GM20000 (cell line): Measurements from ENCODE around the gene GRID2.

ENCODE experiments used
- DNase-seq: peaks from one replicate; pipeline ENCODE4 v3.0.0; 2012; ENCODE audit warnings: low spot score
- TF ChIP-seq, protein P1 (sequence below): IDR thresholded peaks from 2 replicates; pipeline ENCODE4 v1.5.1; 2012; ENCODE audit warnings: mild to moderate bottlenecking, control low read depth; ENCODE audit errors: extremely low read depth, missing control alignments

Gene GRID2

DNA sequence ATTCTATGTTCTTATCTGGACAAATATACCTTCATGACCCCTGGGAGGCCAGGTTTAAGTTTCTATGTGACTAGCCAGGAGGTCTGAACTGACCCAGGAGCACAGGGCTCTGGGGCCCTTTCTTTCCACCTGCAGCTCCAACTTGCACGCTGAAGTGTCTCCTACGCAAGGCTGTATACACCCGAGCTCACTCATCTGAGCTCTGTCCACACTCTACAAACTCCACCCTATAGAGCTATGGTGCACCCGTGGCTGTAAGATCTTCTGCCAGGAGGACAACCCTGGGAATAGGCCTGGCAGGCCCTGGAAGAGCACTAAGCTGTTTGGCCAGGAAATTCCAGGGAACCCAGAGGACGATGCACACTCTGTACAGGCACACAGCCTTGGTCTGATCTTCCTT is 1464.2 kb downstream of the GRID2 start:
- DNase-seq, result no peak
- TF ChIP-seq, protein P1, sequence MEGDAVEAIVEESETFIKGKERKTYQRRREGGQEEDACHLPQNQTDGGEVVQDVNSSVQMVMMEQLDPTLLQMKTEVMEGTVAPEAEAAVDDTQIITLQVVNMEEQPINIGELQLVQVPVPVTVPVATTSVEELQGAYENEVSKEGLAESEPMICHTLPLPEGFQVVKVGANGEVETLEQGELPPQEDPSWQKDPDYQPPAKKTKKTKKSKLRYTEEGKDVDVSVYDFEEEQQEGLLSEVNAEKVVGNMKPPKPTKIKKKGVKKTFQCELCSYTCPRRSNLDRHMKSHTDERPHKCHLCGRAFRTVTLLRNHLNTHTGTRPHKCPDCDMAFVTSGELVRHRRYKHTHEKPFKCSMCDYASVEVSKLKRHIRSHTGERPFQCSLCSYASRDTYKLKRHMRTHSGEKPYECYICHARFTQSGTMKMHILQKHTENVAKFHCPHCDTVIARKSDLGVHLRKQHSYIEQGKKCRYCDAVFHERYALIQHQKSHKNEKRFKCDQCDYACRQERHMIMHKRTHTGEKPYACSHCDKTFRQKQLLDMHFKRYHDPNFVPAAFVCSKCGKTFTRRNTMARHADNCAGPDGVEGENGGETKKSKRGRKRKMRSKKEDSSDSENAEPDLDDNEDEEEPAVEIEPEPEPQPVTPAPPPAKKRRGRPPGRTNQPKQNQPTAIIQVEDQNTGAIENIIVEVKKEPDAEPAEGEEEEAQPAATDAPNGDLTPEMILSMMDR, result no peak

DNA sequence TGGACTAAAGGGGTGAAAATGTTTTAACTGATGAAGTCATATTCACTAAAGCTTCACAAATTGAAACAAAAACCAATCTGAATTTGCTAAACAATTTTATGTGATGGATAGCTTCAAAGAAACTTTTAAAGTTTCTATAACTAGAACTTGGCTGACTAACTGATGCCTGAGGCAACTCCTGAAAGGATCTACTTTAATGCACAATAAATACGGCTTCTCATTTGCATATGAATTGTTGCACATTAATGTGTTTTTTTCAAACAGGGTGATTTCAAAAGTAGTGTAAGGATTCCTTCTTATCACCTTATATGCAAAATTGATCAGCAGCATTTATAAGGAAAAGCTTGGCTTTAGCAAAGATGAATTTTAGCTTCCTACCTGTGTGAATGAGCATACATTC is 1466.4 kb downstream of the GRID2 start:
- DNase-seq, result no peak

DNA sequence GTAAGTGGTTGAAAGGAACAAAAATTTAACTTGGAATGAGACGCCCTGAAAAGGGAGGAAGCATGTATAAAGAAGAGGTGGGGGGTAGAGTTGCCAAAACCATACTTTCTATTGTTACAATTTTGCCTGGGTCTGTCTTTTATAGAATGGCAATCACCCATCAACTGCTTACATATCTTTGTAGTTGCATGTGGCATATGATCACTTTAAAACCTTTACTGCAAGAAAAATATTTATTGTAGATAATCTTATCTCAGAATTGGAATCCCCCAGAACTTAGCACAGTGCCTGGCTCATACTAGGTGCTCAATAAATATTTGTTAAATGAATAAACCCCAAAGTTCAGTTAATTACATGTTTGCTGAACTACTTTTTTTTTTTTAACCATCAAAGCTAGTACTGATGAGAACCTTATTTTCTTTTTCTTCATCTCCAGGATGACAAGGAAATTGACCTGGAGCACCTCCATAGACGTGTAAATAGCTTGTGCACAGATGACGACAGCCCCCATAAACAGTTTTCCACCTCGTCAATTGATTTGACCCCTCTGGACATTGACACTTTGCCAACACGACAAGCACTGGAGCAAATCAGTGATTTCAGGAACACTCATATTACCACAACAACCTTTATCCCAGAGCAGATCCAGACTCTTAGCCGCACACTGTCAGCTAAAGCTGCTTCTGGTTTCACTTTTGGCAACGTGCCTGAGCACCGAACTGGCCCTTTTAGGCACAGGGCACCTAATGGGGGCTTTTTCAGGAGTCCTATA is 1468.1 kb downstream of the GRID2 start:
- TF ChIP-seq, protein P1, result no peak
- no peak for DNase-seq

More for the DNA sequence above, 1466.4 kb downstream of the GRID2 start:
- TF ChIP-seq, protein P1, result no peak

GRCh38 chr4:93772858-93773257 is 1469.1 kb downstream of the GRID2 start:
- TF ChIP-seq, protein P1, result no peak
- DNase-seq, result no peak

- TF ChIP-seq, protein P1, result no peak
- DNase-seq, result no peak
Measured at GRCh38 chr4:93775551-93775950, 1471.8 kb downstream of the GRID2 start.

DNA sequence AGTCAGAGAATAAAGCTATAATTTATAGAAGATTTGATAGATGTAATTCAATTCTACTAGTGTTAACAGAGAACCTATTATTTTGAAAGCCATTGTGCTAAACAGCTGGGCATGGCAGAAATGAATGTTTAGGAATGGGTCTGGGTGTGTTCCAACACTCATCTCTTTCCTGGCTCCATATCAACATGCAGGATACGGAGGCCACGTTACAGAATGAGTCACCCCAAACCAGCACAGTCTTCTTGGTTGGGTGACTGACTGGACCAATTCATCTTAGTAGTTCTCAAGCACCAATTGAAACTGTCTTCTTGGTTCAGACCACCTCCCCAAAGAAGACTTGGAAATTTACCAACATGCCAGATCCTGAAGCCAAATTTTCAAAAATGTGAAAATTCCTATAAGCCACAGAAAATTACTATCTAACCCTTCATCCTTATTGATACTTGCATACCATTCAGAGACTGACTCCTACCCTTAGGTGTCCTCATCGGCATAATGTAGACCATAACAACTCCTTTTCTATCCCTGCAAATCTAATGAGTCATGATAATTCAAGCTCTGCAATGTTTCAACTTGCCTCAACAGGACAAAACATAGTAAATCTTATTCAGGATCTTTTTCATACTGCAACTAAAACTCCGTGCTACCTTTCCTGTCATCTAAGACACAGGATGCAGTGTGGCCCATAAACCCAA is 1472.8 kb downstream of the GRID2 start:
- TF ChIP-seq, protein P1, result no peak
- no peak for DNase-seq

DNA sequence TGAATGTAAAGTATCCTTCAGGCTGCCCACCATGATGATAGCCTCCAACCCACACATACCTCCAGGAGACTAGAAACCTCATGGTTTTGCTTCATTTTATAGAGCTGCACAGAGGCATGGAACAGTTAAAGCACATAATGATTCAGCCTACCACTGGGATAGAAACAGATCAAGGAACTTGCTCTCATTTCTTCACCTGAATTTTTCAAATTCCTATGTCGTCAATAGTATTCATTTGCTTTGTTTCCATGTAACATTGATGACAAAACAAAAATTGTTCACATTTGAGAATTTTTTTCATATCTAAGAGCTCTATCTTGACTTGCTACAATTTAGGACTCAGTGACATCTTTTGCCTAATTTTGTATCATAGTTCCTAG is 1473.3 kb downstream of the GRID2 start:
- DNase-seq, result no peak
- TF ChIP-seq, protein P1, result no peak
